Heart left ventricle (tissue), 16 donors: ENCODE results near the gene ASB1. TPM values are rescaled to one million over a fixed set of nuclear protein-coding genes. Genes with fewer than 3 reads are reported as not detected.

Experiments used
- ATAC-seq, 4 donors: fragments of 200-7000 bp; cut with Tn5 transposase; one replicate each; pipeline ENCODE4 v1.9.1; 2020 to 2022; ENCODE audit warnings: moderate library complexity in 4 of 4, mild to moderate bottlenecking in 3 of 4, moderate number of reproducible peaks in 1 of 4
- DNase-seq, 5 donors: peaks; one replicate each; pipeline ENCODE4 v3.0.0-alpha.2; 2020
- H3K27ac ChIP-seq, 12 donors: fragments of 200-600 bp; sonication (generic) in 4 of 12; one replicate each; pipeline versions ENCODE4 v1.5.0 to v1.8.0; 2016 to 2022; ENCODE audit warnings: mild to moderate bottlenecking in 2 of 12
- H3K27me3 ChIP-seq, 9 donors: fragments of 200-600 bp; sonication (generic) in 2 of 9; one replicate each; pipeline versions ENCODE4 v1.5.1 to v1.8.0; 2016 to 2022; ENCODE audit warnings: mild to moderate bottlenecking in 3 of 9
- H3K36me3 ChIP-seq, 9 donors: fragments of 200-600 bp; sonication (generic) in 2 of 9; one replicate each; pipeline versions ENCODE4 v1.5.0 to v1.8.0; 2018 to 2022; ENCODE audit warnings: mild to moderate bottlenecking in 2 of 9
- H3K4me1 ChIP-seq, 12 donors: fragments of 200-600 bp; sonication (generic) in 4 of 12; one replicate each; pipeline versions ENCODE4 v1.5.0 to v1.8.0; 2016 to 2022; ENCODE audit warnings: mild to moderate bottlenecking in 3 of 12
- H3K4me3 ChIP-seq, 12 donors: fragments of 200-600 bp; sonication (generic) in 4 of 12; one replicate each; pipeline versions ENCODE4 v1.5.0 to v1.8.0; 2017 to 2022; ENCODE audit warnings: mild to moderate bottlenecking in 9 of 12, moderate library complexity in 4 of 12
- H3K9me3 ChIP-seq, 12 donors: fragments of 200-600 bp; sonication (generic) in 4 of 12; one replicate each; pipeline versions ENCODE4 v1.5.0 to v1.8.0; 2016 to 2022; ENCODE audit warnings: mild to moderate bottlenecking in 1 of 12
- CTCF ChIP-seq, 12 donors: fragments of 200-600 bp; sonication (generic) in 4 of 12; IDR thresholded peaks; one replicate each; pipeline versions ENCODE4 v1.5.0 to v1.8.0; 2018 to 2022; ENCODE audit warnings: antibody characterized with exemption in 12 of 12, mild to moderate bottlenecking in 5 of 12
- POLR2A ChIP-seq, 2 donors: fragments of 450-650 bp; IDR thresholded peaks; one replicate each; pipeline ENCODE4 v1.6.1; 2017; ENCODE audit warnings: antibody characterized with exemption in 2 of 2, mild to moderate bottlenecking in 2 of 2, moderate library complexity in 2 of 2
- WGBS, 4 donors: extraction: QIAGEN DNeasy Blood & Tissue Kit in 2 of 4; methylation state at CpG; one replicate each; pipeline versions ENCODE4 v1.1.5 to v1.1.7; 2013 to 2018; 5-methylcytosine and 5-hydroxymethylcytosine counted together
- intact Hi-C, 10 donors: fragments of 100-400 bp; cut with DNase I; formaldehyde crosslinking; loops; one replicate each; pipeline versions ENCODE4 v1.11.1 to v1.14.2; 2022
- long read RNA-seq, 3 donors: library from polyadenylated mRNA; unstranded; transcript quantifications; one replicate each; pipeline ENCODE4 v2.0.0, GENCODE V29; 2020 to 2021
- polyA plus RNA-seq, 2 donors: library from polyadenylated mRNA; stranded (reverse); fragments of 200-250 nt; gene quantifications; one replicate each; pipeline ENCODE4 v1.2.3, GENCODE V29; 2013
- total RNA-seq, 9 donors: library from RNA; depleted of rRNA in 2 of 9; stranded (reverse); fragments of >200 nt in 2 of 9; fragmentation: NEBNext Ultra II Directional in 3 of 9; extraction: Animal tissue kit (Norgen Biotek cat#: 25700) in 3 of 9; gene quantifications; one replicate each; pipeline versions ENCODE4 v1.1.0 to v1.2.4, GENCODE V29; 2016 to 2023
- donor health status: ischemic (EF 13 %, LVEDD 7.1; RV severe dilation, severe dysfunction).
- donor health status: healthy with polysubstance abuse.
- donor health status: DM: no; HTN: yes; CAD: no.
- donor health status: DM: no; HTN: no; CAD: no.
- donor health status: ischemic (EF 25% LVEDD 6.9; RV normal size, moderate dysfunction).
- donor health status: ischemic (EF 25% LVEDD 5.7; RV mildly dilated, moderate dysfunction).
- donor health status: healthy.
- donor health status: DM: yes; HTN: yes; CAD: no.
- donor health status: ischemic (EF 35%, LVEDD 5.7; RV mildly dilated, moderate dysfunction).
- donor health status: nonischemic (EF 11% LVEDD 7.7; RV severe dilation, severe dysfunction).
- donor health status: DM: yes; HTN: yes; CAD: no.
- donor health status: PGD.
- donor health status: ischemic (EF 29% LVEDD 5.4; RV normal size, mild dysfunction).
- donor health status: nonischemic (EF 23%, LVEDD 6.1; RV moderate dilation, normal function).

ASB1 gene
- total RNA-seq (10 to 100 TPM; 32.9 to 53.4 (median 46.7) TPM), polyA plus RNA-seq (10 to 100 TPM; 31.8 to 57.5 TPM)
- long read RNA-seq, donor 1, full-length matches to known transcripts, result 5 of 26 reads
- long read RNA-seq, donor 1, partial matches to known transcripts, result 3 of 26 reads
- long read RNA-seq, donor 1, other reads (novel, unspliced or antisense), result 18 of 26 reads
- long read RNA-seq, donor 2, full-length matches to known transcripts, result 13 of 35 reads
- long read RNA-seq, donor 2, partial matches to known transcripts, result 1 of 35 reads
- long read RNA-seq, donor 2, other reads (novel, unspliced or antisense), result 21 of 35 reads
- long read RNA-seq, donor 3, full-length matches to known transcripts, result 15 of 29 reads
- long read RNA-seq, donor 3, partial matches to known transcripts, result 9 of 29 reads
- long read RNA-seq, donor 3, other reads (novel, unspliced or antisense), result 5 of 29 reads

- H3K27ac ChIP-seq, result peak within 1 kb of the TSS; percentile 79 to 98 (median 93)
- 0 to 3% (median 1%) methylated on average over 23 to 104 of the region's 104 CpGs for WGBS, 4 donors
- H3K9me3 ChIP-seq, result peaks cover 0 to 14% (median 0%) of the 10 kb centered on the region in 12 donors
- intact Hi-C loops, result no loop called here
- peaks cover 0 to 39% (median 21%) of the 10 kb centered on the region in 12 donors for H3K4me1 ChIP-seq
- ATAC-seq, result peak; percentile 61 to 92 (median 89)
- peaks cover 0 to 9% (median 0%) of the 10 kb centered on the region in 9 donors for H3K36me3 ChIP-seq
- H3K27me3 ChIP-seq, result peaks cover 0 to 35% (median 4%) of the 10 kb centered on the region in 9 donors
- TF ChIP-seq POLR2A (IDR thresholded peaks at IDR 0.05) (peak in 1 of 2 donors; percentile 52), CTCF (IDR thresholded peaks at IDR 0.05) (no peak)
- H3K4me3 ChIP-seq, result peak within 1 kb of the TSS; percentile 68 to 98 (median 90)
- peak; percentile 72 to 89 (median 83) for DNase-seq
Observed at GRCh38 chr2:238426568-238427434, at the start of gene ASB1. Gene ASB1 (plus strand): TSS chr2:238426927. CDS start chr2:238427071, 144 bp downstream.

- no peaks in the 10 kb centered on the region for H3K9me3 ChIP-seq
- peak overlapping the region in 10 of 12 donors; percentile 36 to 76 (median 62) for H3K27ac ChIP-seq
- intact Hi-C loops, result loop anchor here in 2 of 10 donors (5.0 to 10.0 kb wide), 2 partner anchors 74 to 406 kb away; no protein-coding TSS in a partner anchor
- no peak overlapping the region for H3K4me3 ChIP-seq
- TF ChIP-seq POLR2A (IDR thresholded peaks at IDR 0.05), result no peak
- TF ChIP-seq CTCF (IDR thresholded peaks at IDR 0.05), result no peak
- DNase-seq (no peak), ATAC-seq (peak; percentile 88 to 92 (median 90))
- H3K27me3 ChIP-seq, result no peaks in the 10 kb centered on the region
- 78 to 86% (median 83%) methylated on average over 11 of the region's 11 CpGs for WGBS, 4 donors
- H3K36me3 ChIP-seq, result peaks cover 0 to 20% (median 3%) of the 10 kb centered on the region in 9 donors
- peaks cover 0 to 55% (median 15%) of the 10 kb centered on the region in 12 donors for H3K4me1 ChIP-seq
Observed at GRCh38 chr2:238378230-238379095, 48.3 kb upstream of the ASB1 start.

GRCh38 chr2:238379096-238379810, 47.5 kb upstream of the ASB1 start:
- H3K4me3 ChIP-seq, result no peak overlapping the region
- peaks cover 0 to 20% (median 3%) of the 10 kb centered on the region in 9 donors for H3K36me3 ChIP-seq
- DNase-seq, result no peak
- WGBS, 4 donors, result 68 to 78% (median 75%) methylated on average over 15 of the region's 15 CpGs
- H3K9me3 ChIP-seq, result no peaks in the 10 kb centered on the region
- peaks cover 0 to 62% (median 15%) of the 10 kb centered on the region in 12 donors for H3K4me1 ChIP-seq
- no peak for TF ChIP-seq CTCF (IDR thresholded peaks at IDR 0.05)
- no peak for TF ChIP-seq POLR2A (IDR thresholded peaks at IDR 0.05)
- peak in 3 of 4 donors; percentile 21 to 52 (median 28) for ATAC-seq
- peak overlapping the region in 10 of 12 donors; percentile 11 to 76 (median 62) for H3K27ac ChIP-seq
- intact Hi-C loops, result loop anchor here in 2 of 10 donors (5.0 to 10.0 kb wide), 2 partner anchors 73 to 406 kb away; no protein-coding TSS in a partner anchor
- H3K27me3 ChIP-seq, result no peaks in the 10 kb centered on the region
